ENCODE measurements around the gene TP53AIP1.
A peak's percentile ranks its signal among the peaks of the same experiment; 100 is the strongest.

TP53AIP1 gene

GRCh38 chr11:128942817-128943427, at the start of gene TP53AIP1:
Gene TP53AIP1, minus strand, starts transcription at chr11:128942871. Its CDS starts 5,053 bp downstream, at chr11:128937818.
- no peak for DNase-seq

DNA sequence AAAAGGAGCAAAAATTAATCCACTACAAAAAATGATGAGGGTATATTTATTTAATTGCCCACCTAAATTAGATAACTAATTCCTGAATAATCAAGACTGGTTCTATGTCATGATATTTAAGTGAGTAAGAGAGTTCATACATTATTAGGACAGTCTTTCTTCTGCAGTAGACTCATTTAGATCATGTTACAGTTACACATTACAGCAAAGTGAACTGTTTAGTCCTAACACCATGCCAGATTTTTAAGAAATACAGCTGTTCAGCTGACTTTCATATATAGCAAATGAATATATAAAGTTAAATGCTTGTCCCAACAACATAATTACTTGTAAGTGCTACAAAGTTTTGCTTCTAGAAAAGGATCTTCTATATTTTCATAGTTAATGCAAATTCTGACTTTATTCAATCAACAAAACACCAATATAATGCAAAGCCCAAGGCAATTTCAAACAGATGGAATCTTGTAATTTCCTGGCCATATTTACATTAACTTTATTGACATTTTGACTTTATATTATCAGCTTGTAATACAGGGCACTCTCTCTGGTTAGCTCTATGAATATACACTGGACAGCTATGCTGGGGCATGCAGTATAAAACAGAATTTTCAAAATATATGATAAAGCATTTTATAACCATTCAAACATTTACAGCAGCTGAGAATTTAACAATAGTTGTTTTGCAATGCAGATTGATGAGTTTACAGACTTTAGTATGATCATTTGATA, 45.7 kb upstream of the TP53AIP1 start:
- no peak for DNase-seq

- no peak for DNase-seq
Observed at GRCh38 chr11:128985880-128986279, 43.2 kb upstream of the TP53AIP1 start.

DNA sequence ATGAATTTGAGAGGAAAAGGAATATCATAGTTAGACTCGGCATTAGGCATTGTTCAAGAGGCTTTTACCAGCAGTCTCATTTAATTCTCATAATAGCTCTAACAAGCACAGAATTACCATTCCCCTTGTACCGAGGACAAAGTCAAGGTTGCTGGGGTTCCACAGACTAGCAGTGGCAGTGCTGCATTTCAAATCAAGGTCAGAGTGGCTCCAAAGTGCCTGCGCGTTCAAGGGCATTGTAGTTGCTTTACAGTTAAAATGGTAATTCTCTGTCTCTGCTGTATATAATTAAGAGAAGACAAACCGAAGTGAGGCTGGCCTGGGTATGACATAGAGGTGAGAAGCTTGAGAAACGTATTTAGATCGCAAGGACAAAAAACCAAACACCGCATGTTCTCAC, 40.4 kb upstream of the TP53AIP1 start:
- no peak for DNase-seq

DNA sequence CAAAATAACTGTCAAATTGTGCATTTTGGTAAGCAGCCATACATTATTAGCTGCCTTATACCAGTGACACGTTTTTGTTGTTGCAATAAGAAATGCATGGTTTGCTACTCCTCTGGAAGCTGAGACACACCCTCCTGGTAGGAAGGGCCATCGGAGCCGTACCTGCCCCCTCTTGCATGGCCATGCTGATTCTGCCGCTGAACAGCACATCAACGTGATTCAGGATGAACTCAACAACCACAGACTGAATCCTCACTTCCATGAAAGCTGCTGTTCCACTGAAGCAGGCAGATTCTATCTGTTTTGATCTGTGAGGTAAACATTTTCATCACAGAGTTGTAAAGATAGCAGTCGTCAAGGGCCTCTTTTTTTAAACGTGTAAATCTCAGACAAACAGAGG, 38.6 kb upstream of the TP53AIP1 start:
- no peak for DNase-seq

DNA sequence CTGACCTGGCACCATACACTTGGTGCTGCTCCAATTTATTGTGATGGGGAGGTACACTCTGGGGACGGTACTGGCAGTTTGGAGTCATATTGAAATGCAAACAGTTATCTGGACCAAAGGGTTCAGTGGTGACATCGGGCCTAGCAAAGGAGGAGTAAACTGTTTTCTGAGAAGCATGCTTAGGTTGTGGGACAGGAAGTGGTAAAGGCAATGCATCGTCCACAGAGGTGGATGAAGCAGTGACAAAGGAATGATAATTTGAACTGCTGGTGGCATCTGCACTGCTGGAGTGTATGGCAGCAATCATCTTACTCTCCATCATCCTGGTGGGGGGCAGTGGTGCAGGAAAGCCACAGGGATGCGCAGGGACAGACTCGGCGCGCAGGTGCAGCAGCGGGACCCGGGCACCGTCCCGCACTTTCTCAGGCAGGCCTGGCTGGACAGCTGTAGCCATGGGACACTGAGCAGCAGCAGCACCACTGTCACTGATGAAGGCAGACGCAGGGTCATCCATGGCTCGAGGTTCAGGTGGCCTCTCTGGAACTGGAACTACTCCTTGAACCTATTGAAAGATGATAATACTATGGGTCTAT, 28.0 kb upstream of the TP53AIP1 start:
- DNase-seq, result no peak

DNA sequence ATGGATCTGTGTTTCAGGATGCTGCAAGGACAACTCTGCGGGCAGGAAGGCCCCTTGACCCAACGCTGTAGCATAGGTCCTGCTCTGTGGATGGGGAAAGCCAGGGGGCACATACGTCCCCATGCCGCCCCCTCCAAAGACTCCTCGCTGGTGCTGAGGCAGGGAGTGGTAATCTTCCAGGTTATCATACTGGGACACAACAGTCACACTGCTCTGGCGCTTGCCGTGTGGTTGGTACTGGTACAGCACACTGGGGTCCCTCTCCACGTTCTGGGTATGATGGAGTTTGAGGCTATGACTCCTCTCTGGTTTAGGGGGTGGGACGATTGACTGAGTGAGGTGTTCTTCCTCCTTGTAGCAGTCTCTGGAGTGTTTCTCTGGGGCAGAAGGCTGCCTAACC, 26.2 kb upstream of the TP53AIP1 start:
- DNase-seq, result no peak

DNA sequence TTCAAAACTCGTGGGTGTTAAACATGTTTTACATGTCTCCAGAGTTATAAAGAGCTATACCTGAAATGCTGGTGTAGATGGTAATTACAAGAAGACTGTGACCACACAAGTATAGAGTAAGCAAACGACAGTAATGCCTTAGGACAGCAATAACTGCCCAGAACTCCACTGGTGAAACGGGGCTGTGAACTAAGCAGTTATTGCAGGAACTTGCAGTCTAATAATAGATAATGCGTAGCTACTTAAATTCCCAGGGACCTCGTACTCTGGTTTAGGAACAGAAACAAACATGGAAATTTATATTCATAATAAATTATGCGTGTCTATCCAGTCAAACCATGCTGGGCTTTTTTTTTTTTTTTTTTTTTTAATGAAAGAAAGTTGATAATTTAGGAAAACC, 24.9 kb upstream of the TP53AIP1 start:
- DNase-seq, result no peak

DNA sequence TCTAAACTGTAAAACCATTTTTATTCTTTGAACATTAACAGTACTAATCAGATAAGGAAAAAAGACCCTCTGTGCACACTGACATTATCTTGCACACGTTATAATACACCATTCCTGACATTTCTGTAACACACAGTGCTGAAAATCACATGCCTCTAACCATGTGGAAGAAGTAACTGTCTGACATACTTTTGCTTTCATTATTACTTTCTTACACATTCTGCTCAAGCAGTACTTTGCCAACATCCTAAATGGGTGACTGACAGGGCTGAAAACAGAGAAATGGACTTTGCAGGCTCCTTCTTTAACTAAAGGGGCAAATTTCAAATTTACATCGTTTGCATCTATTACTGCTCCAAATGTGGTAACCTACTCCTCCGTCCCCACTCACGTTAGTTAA, 22.8 kb upstream of the TP53AIP1 start:
- no peak for DNase-seq

GRCh38 chr11:128964463-128964930, 21.8 kb upstream of the TP53AIP1 start:
- DNase-seq, result no peak

DNA sequence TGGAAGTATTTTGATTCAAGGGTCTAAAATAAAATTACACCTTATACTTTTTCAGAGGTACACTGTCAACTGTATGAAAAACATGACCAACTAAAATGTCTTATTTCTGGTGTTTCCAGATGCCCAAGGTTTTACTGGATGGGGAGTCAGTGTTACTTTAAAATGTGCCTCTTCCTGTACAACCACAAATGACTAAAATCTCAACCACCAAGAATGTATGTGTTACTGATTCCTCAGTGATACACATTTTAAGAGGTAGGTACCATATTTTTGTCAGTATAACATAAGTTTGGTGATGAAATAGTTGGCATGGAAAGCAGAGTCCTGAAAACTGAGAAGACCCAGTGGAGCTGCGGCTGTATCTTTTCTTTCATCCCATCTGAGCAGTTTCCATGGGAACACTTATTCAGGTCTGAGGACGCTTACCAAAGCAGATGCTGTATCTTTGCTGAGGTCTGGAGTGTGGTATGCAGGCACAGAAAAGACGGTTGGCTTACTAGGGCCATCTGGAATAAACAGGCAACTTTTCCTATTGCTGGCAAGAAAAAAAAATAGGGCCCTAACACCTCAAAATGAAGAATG, 21.2 kb upstream of the TP53AIP1 start:
- peak; percentile 73 for DNase-seq

DNA sequence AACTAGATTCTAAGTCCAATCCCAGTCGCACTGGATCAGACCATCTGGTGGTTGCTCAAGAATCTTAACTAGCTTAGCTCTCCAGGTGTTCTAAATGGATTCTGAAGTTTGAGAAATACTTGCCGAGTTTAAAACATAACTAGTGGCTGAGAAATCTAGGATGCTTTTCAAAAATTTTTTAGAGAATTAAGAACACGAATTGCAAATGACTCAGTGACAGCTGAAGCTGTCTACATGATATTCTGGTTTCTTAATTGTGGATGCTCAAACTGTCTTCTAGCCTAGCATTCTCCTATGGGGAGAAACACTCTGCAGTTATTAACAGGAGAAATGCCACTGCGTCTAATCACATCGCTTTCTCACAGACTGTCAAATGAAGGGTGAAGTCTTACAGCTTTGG, 20.2 kb upstream of the TP53AIP1 start:
- DNase-seq, result no peak

GRCh38 chr11:128961645-128962044, 19.0 kb upstream of the TP53AIP1 start:
- DNase-seq, result no peak

DNA sequence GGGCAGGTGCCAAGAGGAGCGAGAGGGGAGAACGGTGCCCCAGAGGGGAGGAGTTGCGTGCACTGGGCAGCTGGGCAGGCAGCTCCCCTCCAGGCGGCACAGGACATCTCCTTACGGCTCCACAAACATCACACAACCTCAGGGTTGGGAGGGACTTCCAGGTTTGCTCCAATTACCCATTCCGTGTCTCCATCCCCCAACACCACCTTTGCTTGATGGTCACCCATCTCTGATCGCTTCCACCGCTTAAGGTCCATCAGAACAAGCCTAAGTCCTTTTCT, 14.5 kb upstream of the TP53AIP1 start:
- no peak for DNase-seq

- peak; percentile 54 for DNase-seq
Observed at GRCh38 chr11:128956401-128957201, 13.9 kb upstream of the TP53AIP1 start.

- no peak for DNase-seq
Observed at GRCh38 chr11:128955636-128956035, 13.0 kb upstream of the TP53AIP1 start.

- no peak for DNase-seq
Observed at GRCh38 chr11:128953151-128953550, 10.5 kb upstream of the TP53AIP1 start.

DNA sequence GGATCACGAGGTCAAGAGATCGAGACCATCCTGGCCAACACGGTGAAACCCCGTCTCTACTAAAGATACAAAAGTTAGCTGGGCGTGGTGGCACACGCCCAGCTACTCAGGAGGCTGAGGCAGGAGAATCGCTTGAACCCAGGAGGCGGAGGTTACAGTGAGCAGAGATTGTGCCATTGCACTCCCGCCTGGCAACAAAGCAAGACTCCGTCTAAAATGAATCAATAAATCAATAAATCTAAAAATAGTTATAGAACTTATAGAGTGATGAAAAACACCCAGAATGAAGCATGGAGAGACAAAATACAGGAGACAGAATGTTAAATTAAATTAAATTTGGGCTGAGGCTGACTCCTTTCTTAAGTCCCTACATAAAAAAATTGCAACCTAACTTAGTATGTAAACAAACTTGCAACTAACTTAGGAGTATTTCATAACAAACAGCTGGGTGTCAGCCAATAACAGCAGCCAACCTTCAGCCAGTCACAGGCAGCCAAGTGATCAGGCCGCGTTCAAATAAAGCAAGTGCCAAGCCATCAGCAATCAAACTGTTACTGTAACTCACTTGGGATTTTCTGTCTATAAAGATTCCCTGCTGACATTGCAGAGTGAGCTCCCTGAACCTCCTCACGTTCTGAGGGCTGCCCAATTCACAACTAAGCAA, 7.3 kb upstream of the TP53AIP1 start:
- no peak for DNase-seq

DNA sequence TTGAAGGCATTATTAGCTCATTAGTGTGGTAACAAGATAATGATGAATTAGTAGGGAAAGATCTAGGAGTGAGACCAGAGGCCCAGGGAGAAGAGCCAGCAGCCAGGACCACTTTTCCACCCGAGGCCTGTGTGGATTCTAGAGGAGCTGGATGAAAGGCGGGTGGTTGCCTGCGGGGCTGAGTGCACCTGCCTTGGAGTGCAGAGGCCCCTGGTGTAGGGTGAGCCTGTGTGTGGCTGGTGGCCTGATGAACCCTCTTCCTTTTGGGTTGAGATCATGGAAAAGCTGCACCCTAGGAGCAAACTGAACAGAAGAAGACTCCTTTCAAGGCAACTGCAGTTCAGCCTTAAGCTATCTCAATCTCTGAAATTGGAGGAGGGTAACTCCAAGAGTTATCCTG, 5.9 kb upstream of the TP53AIP1 start:
- DNase-seq, result no peak

DNA sequence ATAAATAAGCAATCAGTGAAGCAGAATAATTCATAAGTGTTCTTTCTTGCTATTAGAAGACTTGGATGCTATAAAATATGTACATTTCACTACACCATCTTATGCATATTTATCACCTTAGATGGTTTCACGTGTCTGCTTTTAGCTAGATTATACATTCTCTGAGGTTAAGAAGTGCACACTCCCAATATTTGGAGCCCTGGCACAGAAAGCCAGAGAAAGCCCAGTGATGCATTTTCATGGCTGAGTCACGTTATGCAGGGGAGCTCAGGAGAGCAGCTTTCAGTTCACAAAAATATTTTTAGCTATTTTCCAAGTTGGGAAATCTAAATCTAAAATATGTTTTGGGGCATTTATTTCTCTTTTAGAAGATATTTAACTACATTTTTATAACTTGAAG, 5.1 kb upstream of the TP53AIP1 start:
- DNase-seq, result no peak

GRCh38 chr11:128946648-128947047, 4.0 kb upstream of the TP53AIP1 start:
- no peak for DNase-seq

GRCh38 chr11:128943428-128943976, 831 bp upstream of the TP53AIP1 start:
- DNase-seq, result no peak

GRCh38 chr11:128942272-128942612, 429 bp downstream of the TP53AIP1 start:
- DNase-seq, result no peak
